HG03175 (cell line): Measurements from ENCODE around the gene ALK.

Experiments used
- ATAC-seq: cut with Tn5 transposase; IDR thresholded peaks from one replicate; pipeline ENCODE4 v1.9.1; 2021; ENCODE audit warnings: mild to moderate bottlenecking, moderate library complexity; ENCODE audit not compliant: unreplicated experiment

ALK gene

GRCh38 chr2:29220506-29221270, 700.7 kb downstream of the ALK start:
- ATAC-seq: no peak

GRCh38 chr2:29219374-29219773, 702.0 kb downstream of the ALK start:
- ATAC-seq: no peak

GRCh38 chr2:29218550-29219125, 702.7 kb downstream of the ALK start:
- ATAC-seq: no peak

- ATAC-seq: no peak
Observed at GRCh38 chr2:29218071-29218470, 703.3 kb downstream of the ALK start.

GRCh38 chr2:29216609-29216909, 704.8 kb downstream of the ALK start:
- ATAC-seq: no peak

- ATAC-seq: no peak
Observed at GRCh38 chr2:29215739-29216608, 705.4 kb downstream of the ALK start.

- ATAC-seq: no peak
Observed at GRCh38 chr2:29215073-29215472, 706.3 kb downstream of the ALK start.

GRCh38 chr2:29213888-29214291, 707.5 kb downstream of the ALK start:
- ATAC-seq: no peak

- ATAC-seq: no peak
Observed at GRCh38 chr2:29212009-29212408, 709.4 kb downstream of the ALK start.

GRCh38 chr2:29209551-29209950, 711.8 kb downstream of the ALK start:
- no peak for ATAC-seq

GRCh38 chr2:29207352-29208148, 713.8 kb downstream of the ALK start:
- ATAC-seq: no peak

GRCh38 chr2:29206941-29207340, 714.4 kb downstream of the ALK start:
- no peak for ATAC-seq

- no peak for ATAC-seq
Observed at GRCh38 chr2:29202819-29203495, 718.4 kb downstream of the ALK start.

GRCh38 chr2:29201979-29202378, 719.4 kb downstream of the ALK start:
- no peak for ATAC-seq

GRCh38 chr2:29196792-29197788, 724.3 kb downstream of the ALK start:
- ATAC-seq: no peak

- no peak for ATAC-seq
Observed at GRCh38 chr2:29195796-29196195, 725.6 kb downstream of the ALK start.

- ATAC-seq: no peak
Observed at GRCh38 chr2:29193681-29194080, 727.7 kb downstream of the ALK start.

GRCh38 chr2:29193111-29193510, 728.3 kb downstream of the ALK start:
- ATAC-seq: no peak

- no peak for ATAC-seq
Observed at GRCh38 chr2:29192526-29192925, 728.9 kb downstream of the ALK start.
